Nephron progenitor cell (in vitro differentiated cells): ENCODE results near the gene RIMS1.

Experiments used
- DNase-seq: peaks from one replicate; pipeline ENCODE4 v3.0.0; 2021
- H3K27ac Mint-ChIP-seq: 2 replicates; pipeline ENCODE4 v1.8.0; 2021; ENCODE audit warnings: mild to moderate bottlenecking, moderate library complexity, mixed read lengths
- H3K27me3 Mint-ChIP-seq: 2 replicates; pipeline ENCODE4 v1.8.0; 2021; ENCODE audit warnings: mild to moderate bottlenecking, low read depth, mixed read lengths; ENCODE audit not compliant: poor library complexity
- H3K36me3 Mint-ChIP-seq: 2 replicates; pipeline ENCODE4 v1.8.0; 2021; ENCODE audit warnings: low read depth, mixed read lengths
- H3K4me1 Mint-ChIP-seq: 2 replicates; pipeline ENCODE4 v1.8.0; 2021; ENCODE audit warnings: mixed read lengths
- H3K4me3 Mint-ChIP-seq: 2 replicates; pipeline ENCODE4 v1.8.0; 2021; ENCODE audit warnings: mild to moderate bottlenecking, moderate library complexity, mixed read lengths
- H3K9me3 Mint-ChIP-seq: 2 replicates; pipeline ENCODE4 v1.8.0; 2021; ENCODE audit warnings: mild to moderate bottlenecking, moderate library complexity, mixed read lengths
- TF ChIP-seq, protein P1 (sequence below): fragments of 200-600 bp; sonication (generic); IDR thresholded peaks from 2 replicates; pipeline ENCODE4 v1.5.0; 2021; ENCODE audit warnings: antibody characterized with exemption

Gene RIMS1

DNA sequence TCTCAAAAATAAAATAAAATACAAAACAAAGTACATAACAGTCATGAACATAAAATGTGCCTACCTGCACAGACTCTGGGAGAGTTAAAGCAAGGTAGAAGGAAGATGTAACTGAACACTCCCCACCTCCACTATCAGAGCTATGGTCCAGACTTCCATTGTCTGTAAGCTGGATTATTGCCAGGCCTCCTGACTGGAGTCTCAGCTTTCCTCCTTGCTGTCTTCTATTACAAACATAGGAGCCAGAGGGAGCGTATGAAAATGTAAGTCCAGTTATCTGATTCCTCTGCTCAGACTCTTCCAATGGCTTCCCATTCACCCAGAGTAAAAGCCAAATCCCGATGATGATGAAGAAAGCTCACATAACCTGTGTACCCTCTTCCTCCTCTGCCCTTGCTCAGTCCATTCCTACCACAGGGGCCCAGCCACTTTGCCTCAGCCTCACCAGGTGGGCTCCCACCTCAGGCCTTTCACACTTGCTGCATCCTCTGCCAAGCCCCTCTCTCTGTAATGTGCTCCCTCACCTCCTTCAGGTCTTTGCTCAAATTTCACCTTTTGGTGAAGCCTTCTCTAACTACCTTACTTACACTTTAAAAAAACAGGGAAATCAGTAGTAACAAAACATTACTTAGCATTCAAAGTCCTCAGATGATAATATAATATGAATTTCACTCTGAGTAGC lies 194.1 kb downstream of the RIMS1 start:
- Mint-ChIP-seq H3K9me3 (no peaks in the 10 kb centered on the region), H3K4me3 (no peak overlapping the region), H3K27ac (peak overlapping the region; percentile 78), H3K27me3 (no peaks in the 10 kb centered on the region), H3K36me3 (no peaks in the 10 kb centered on the region), H3K4me1 (peaks cover 28% of the 10 kb centered on the region)
- TF ChIP-seq, protein P1, sequence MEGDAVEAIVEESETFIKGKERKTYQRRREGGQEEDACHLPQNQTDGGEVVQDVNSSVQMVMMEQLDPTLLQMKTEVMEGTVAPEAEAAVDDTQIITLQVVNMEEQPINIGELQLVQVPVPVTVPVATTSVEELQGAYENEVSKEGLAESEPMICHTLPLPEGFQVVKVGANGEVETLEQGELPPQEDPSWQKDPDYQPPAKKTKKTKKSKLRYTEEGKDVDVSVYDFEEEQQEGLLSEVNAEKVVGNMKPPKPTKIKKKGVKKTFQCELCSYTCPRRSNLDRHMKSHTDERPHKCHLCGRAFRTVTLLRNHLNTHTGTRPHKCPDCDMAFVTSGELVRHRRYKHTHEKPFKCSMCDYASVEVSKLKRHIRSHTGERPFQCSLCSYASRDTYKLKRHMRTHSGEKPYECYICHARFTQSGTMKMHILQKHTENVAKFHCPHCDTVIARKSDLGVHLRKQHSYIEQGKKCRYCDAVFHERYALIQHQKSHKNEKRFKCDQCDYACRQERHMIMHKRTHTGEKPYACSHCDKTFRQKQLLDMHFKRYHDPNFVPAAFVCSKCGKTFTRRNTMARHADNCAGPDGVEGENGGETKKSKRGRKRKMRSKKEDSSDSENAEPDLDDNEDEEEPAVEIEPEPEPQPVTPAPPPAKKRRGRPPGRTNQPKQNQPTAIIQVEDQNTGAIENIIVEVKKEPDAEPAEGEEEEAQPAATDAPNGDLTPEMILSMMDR: no peak
- no peak for DNase-seq

DNA sequence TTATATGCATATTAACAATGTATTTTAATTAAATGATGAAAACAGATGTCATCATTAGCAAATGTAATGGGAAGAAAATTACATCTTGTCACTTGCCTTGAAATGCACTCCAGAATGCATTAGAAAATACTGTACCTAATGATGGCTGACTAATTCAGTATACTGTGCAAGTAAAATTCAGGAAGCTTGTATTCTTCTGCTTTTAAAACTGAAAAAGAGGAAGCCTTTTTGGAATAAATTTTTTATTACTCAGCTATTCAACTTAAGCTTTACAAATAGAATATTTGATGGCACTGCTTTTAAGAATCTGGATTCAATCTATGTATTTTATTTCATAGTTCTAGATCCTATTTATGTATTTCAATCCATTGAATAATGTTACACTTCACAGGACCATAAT lies 195.5 kb downstream of the RIMS1 start:
- no peaks in the 10 kb centered on the region for H3K36me3 Mint-ChIP-seq
- H3K4me3 Mint-ChIP-seq: no peak overlapping the region
- peaks cover 27% of the 10 kb centered on the region for H3K4me1 Mint-ChIP-seq
- TF ChIP-seq, protein P1: no peak
- no peak overlapping the region for H3K27ac Mint-ChIP-seq
- no peaks in the 10 kb centered on the region for H3K9me3 Mint-ChIP-seq
- no peaks in the 10 kb centered on the region for H3K27me3 Mint-ChIP-seq
- no peak for DNase-seq

DNA sequence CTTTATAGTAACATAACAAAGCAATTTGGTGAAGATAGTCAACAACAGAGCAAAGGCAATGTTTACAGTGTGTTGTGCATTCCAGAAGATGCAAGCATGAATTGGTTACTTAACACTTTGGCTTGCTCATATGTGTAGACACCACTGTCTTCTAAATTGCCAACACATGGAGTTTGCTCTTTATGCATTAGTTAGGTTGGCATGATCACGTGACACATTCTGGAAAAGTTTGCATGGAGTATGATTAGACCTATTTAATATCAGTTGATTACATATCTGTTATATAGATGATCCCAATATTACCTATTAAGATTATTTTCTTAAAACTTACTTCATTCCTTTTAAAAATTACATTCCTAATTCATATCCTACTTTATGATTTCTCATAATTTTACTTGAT lies 197.6 kb downstream of the RIMS1 start:
- no peak overlapping the region for H3K27ac Mint-ChIP-seq
- H3K27me3 Mint-ChIP-seq: no peaks in the 10 kb centered on the region
- H3K4me3 Mint-ChIP-seq: no peak overlapping the region
- H3K36me3 Mint-ChIP-seq: no peaks in the 10 kb centered on the region
- H3K9me3 Mint-ChIP-seq: no peaks in the 10 kb centered on the region
- H3K4me1 Mint-ChIP-seq: peaks cover 24% of the 10 kb centered on the region
- DNase-seq: no peak
- TF ChIP-seq, protein P1: no peak

DNA sequence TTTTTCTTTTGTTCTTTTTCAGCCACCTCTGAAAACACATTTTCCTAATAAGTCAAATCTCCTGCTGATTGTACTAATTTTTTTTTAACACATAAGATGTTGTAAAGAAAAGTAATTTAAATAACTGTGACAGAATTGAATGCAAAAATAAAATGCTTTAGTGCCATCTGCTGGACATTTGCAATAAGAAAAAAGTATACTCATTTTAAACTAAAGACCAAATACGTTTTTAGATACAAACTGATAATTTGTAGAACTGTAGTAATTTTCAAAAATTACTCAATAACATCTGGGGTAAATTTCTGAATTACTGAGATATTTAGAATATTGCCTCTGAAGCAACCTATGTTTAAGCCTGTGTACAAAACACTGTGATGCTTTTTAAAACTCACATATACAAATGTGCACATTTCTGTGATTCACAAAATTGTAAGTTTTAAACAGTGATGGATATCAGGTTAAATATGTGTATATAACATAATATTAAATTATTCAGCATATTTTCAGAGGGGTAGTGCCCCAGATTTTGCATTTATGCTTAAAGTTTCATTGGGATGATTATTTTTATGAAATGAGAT lies 198.7 kb downstream of the RIMS1 start:
- Mint-ChIP-seq H3K4me3 (no peak overlapping the region), H3K27me3 (no peaks in the 10 kb centered on the region), H3K36me3 (no peaks in the 10 kb centered on the region), H3K9me3 (no peaks in the 10 kb centered on the region), H3K4me1 (peaks cover 24% of the 10 kb centered on the region), H3K27ac (no peak overlapping the region)
- no peak for DNase-seq
- TF ChIP-seq, protein P1: peak; percentile 64

DNA sequence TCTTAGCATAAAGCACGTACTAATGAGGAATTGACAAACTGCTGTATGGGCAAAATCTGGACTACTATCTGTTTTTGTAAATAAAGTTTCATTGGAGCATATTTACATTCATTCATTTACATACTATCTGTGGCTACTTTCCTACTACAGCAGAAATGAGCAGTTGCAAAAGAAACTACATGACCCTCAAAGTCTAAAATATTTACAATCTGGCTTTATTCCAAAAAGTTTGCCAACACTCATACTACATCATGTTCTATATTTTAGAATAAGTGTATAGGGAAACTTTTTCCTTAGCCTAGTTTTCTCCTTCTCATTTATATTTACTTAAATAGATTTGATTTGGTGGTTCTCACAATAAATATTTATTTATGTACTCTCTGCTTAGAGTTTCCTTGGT lies 208.2 kb downstream of the RIMS1 start:
- Mint-ChIP-seq H3K9me3 (no peaks in the 10 kb centered on the region), H3K4me1 (no peaks in the 10 kb centered on the region), H3K36me3 (no peaks in the 10 kb centered on the region), H3K27me3 (no peaks in the 10 kb centered on the region), H3K27ac (no peak overlapping the region), H3K4me3 (no peak overlapping the region)
- TF ChIP-seq, protein P1: no peak
- no peak for DNase-seq

DNA sequence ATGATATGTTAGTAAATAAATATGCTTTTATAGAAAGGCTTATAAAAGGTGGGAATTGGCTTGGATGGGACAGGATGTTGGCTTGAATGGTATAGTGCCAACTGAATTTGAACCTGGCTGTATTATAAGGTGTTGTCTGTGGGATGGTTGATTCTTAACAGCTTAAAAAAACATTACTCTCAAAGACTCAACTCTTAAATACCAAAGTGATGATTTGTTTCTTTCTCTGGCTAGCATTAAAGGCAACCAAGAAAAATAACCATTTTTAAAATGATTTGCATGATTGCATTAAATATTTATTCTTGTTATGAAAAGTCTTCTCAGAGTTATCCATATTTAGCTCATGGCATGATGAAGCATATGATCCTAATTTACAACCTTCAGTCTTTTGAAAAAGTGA lies 216.2 kb downstream of the RIMS1 start:
- H3K4me3 Mint-ChIP-seq: no peak overlapping the region
- no peak overlapping the region for H3K27ac Mint-ChIP-seq
- H3K27me3 Mint-ChIP-seq: no peaks in the 10 kb centered on the region
- DNase-seq: no peak
- no peaks in the 10 kb centered on the region for H3K4me1 Mint-ChIP-seq
- TF ChIP-seq, protein P1: no peak
- H3K36me3 Mint-ChIP-seq: no peaks in the 10 kb centered on the region
- H3K9me3 Mint-ChIP-seq: no peaks in the 10 kb centered on the region
